Muscle of leg (tissue), 11 donors: ENCODE results near the gene GBP7. TPM values are rescaled to one million over a fixed set of nuclear protein-coding genes. Genes with fewer than 3 reads are reported as not detected.

Source experiments
- DNase-seq: peaks from one replicate; pipeline ENCODE4 v3.0.0; 2013
- H3K27ac ChIP-seq: one replicate; pipeline ENCODE4 v1.5.1; 2013; ENCODE audit warnings: mild to moderate bottlenecking, low read length, control low read depth
- H3K27me3 ChIP-seq: one replicate; pipeline ENCODE4 v1.6.1; 2013; ENCODE audit warnings: low read length; ENCODE audit not compliant: control insufficient read depth, insufficient read depth
- H3K36me3 ChIP-seq: one replicate; pipeline ENCODE4 v1.6.1; 2013; ENCODE audit warnings: low read length; ENCODE audit not compliant: control insufficient read depth, insufficient read depth
- H3K4me1 ChIP-seq: one replicate; pipeline ENCODE4 v1.6.1; 2013; ENCODE audit warnings: low read length; ENCODE audit not compliant: control insufficient read depth, insufficient read depth
- H3K4me3 ChIP-seq: one replicate; pipeline ENCODE4 v1.5.1; 2013; ENCODE audit warnings: low read length, control low read depth
- H3K9me3 ChIP-seq: replicated peaks from 2 replicates; pipeline ENCODE4 v1.6.1; 2013; ENCODE audit warnings: low read depth, low read length; ENCODE audit not compliant: control insufficient read depth
- WGBS: methylation state at CpG from one replicate; pipeline ENCODE4 v1.1.5; 2013; ENCODE audit warnings: missing lambda C conversion rate; ENCODE audit not compliant: insufficient coverage; 5-methylcytosine and 5-hydroxymethylcytosine counted together
- polyA plus RNA-seq, 8 donors: library from polyadenylated mRNA; unstranded; fragments of 120-200 nt; gene quantifications; one replicate each; pipeline versions ENCODE4 v1.2.1 to v1.2.3, GENCODE V29; 2013; ENCODE audit warnings: inconsistent platforms in 1 of 8, low replicate concordance in 1 of 8; ENCODE audit not compliant: insufficient read length in 8 of 8, insufficient read depth in 1 of 8
- total RNA-seq: library from RNA; stranded (reverse); fragments of 120-200 nt; gene quantifications from one replicate; pipeline ENCODE4 v1.2.4, GENCODE V29; 2013

Gene GBP7
- total and polyA plus RNA-seq, 9 donors = 0.04 to 0.11 (median 0.07) TPM; not detected in 4

- H3K4me1 ChIP-seq = peaks cover 4% of the 10 kb centered on the region
- no peak overlapping the region for H3K27ac ChIP-seq
- no peaks in the 10 kb centered on the region for H3K36me3 ChIP-seq
- 37% methylated on average over 3 of the region's 8 CpGs for WGBS
- H3K27me3 ChIP-seq = no peaks in the 10 kb centered on the region
- no peaks in the 10 kb centered on the region for H3K9me3 ChIP-seq
- H3K4me3 ChIP-seq = no peak overlapping the region
- no peak for DNase-seq
These were observed 88.6 kb downstream of the GBP7 start for GRCh38 chr1:89087241-89087640.

- H3K4me3 ChIP-seq = no peak overlapping the region
- no peaks in the 10 kb centered on the region for H3K9me3 ChIP-seq
- H3K27ac ChIP-seq = no peak overlapping the region
- no peaks in the 10 kb centered on the region for H3K36me3 ChIP-seq
- H3K4me1 ChIP-seq = peaks cover 4% of the 10 kb centered on the region
- no peaks in the 10 kb centered on the region for H3K27me3 ChIP-seq
- peak; percentile 22 for DNase-seq
These were observed 90.0 kb downstream of the GBP7 start for GRCh38 chr1:89085781-89086180.

Other genes starting within 250 kb of the GBP7 start
- 18.6 TPM for gene KYAT3, start 183.4 kb downstream of the GBP7 start, total RNA-seq
- gene KYAT3, start 183.4 kb downstream of the GBP7 start, polyA plus RNA-seq = 10 to 100 TPM; 15.3 to 28.7 (median 21.1) TPM
- 11.8 TPM for gene RBMXL1, start 183.4 kb downstream of the GBP7 start, total RNA-seq
- 10 to 100 TPM in 7 of 8 donors, 1 to 10 TPM in 1; 8.9 to 17.3 (median 14.5) TPM for gene RBMXL1, start 183.4 kb downstream of the GBP7 start, polyA plus RNA-seq
- gene GBP3, start 153.1 kb downstream of the GBP7 start, total RNA-seq = 2.3 TPM
- gene GBP3, start 153.1 kb downstream of the GBP7 start, polyA plus RNA-seq = 1 to 10 TPM; 1.3 to 4.5 (median 3.0) TPM
- 7.8 TPM for gene GBP1, start 110.8 kb downstream of the GBP7 start, total RNA-seq
- 1 to 10 TPM; 3.0 to 7.8 (median 5.8) TPM for gene GBP1, start 110.8 kb downstream of the GBP7 start, polyA plus RNA-seq
- gene GBP2, start 49.9 kb downstream of the GBP7 start, total RNA-seq = 1.3 TPM
- gene GBP2, start 49.9 kb downstream of the GBP7 start, polyA plus RNA-seq = 1 to 10 TPM in 4 of 8 donors, under 1 TPM in 4; 0.44 to 3.5 (median 1.0) TPM
- 2.7 TPM for gene GBP4, start 22.9 kb upstream of the GBP7 start, total RNA-seq
- gene GBP4, start 22.9 kb upstream of the GBP7 start, polyA plus RNA-seq = 1 to 10 TPM; 2.7 to 5.9 (median 3.4) TPM
- 0.44 TPM for gene GBP5, start 96.9 kb upstream of the GBP7 start, total RNA-seq
- gene GBP5, start 96.9 kb upstream of the GBP7 start, polyA plus RNA-seq = 1 to 10 TPM in 4 of 8 donors, under 1 TPM in 4; 0.28 to 1.5 (median 0.82) TPM
- 0.04 TPM for gene GBP6, start 188.1 kb upstream of the GBP7 start, total RNA-seq
- under 1 TPM in 4 of 8 donors, not detected in 4; 0.04 to 0.17 (median 0.07) TPM for gene GBP6, start 188.1 kb upstream of the GBP7 start, polyA plus RNA-seq